Skeletal muscle tissue (tissue), 4 donors: ENCODE results near the gene FAM47E. TPM values are rescaled to one million over a fixed set of nuclear protein-coding genes. Genes with fewer than 3 reads are reported as not detected.
"Not testable (repeated sequence)": the region's sequence is repeated elsewhere in the genome, so short reads cannot be mapped to it uniquely, and the experiment has no call there.

Experiments
- H3K27ac ChIP-seq: one replicate; pipeline ENCODE4 v1.7.0; 2013; ENCODE audit warnings: mild to moderate bottlenecking, low read depth, low read length, inconsistent platforms
- H3K27me3 ChIP-seq, 3 donors: one replicate each; pipeline ENCODE4 v1.7.0; 2013; ENCODE audit warnings: low read length in 3 of 3; ENCODE audit not compliant: control insufficient read depth in 3 of 3, insufficient read depth in 3 of 3
- H3K36me3 ChIP-seq, 3 donors: one replicate each; pipeline ENCODE4 v1.7.0; 2013; ENCODE audit warnings: low read length in 3 of 3; ENCODE audit not compliant: control insufficient read depth in 3 of 3, insufficient read depth in 3 of 3
- H3K4me1 ChIP-seq, 3 donors: one replicate each; pipeline ENCODE4 v1.7.0; 2013; ENCODE audit warnings: low read length in 3 of 3, mild to moderate bottlenecking in 3 of 3; ENCODE audit not compliant: control insufficient read depth in 3 of 3, insufficient read depth in 3 of 3
- H3K4me3 ChIP-seq, 3 donors: one replicate each; pipeline ENCODE4 v1.7.0; 2013; ENCODE audit warnings: low read length in 3 of 3
- H3K9ac ChIP-seq, 3 donors: one replicate each; pipeline ENCODE4 v1.7.0; 2013; ENCODE audit warnings: low read length in 3 of 3, mild to moderate bottlenecking in 3 of 3, moderate library complexity in 2 of 3, low read depth in 1 of 3
- H3K9me3 ChIP-seq, 3 donors: one replicate each; pipeline ENCODE4 v1.7.0; 2013; ENCODE audit warnings: low read length in 3 of 3; ENCODE audit not compliant: control insufficient read depth in 3 of 3
- total RNA-seq: library from RNA; depleted of rRNA; stranded (reverse); fragments of >200 nt; gene quantifications from one replicate; pipeline ENCODE4 v1.2.3, GENCODE V29; 2014
- donor health status: Osteomylitis.

FAM47E gene
- total RNA-seq, 1 donor from 2014 or later = 0.52 TPM

- peaks cover 0 to 4% (median 2%) of the 10 kb centered on the region in 3 donors for H3K4me1 ChIP-seq
- no peaks in the 10 kb centered on the region for H3K9me3 ChIP-seq
- H3K27ac ChIP-seq = no peak overlapping the region
- no peaks in the 10 kb centered on the region for H3K27me3 ChIP-seq
- H3K9ac ChIP-seq = no peak overlapping the region
- no peak overlapping the region for H3K4me3 ChIP-seq
- H3K36me3 ChIP-seq = peaks cover 0 to 8% (median 2%) of the 10 kb centered on the region in 3 donors
These were observed 24.1 kb downstream of the FAM47E start for GRCh38 chr4:76275486-76276124.

- Histone ChIP-seq H3K4me1 (peaks cover 0 to 6% (median 4%) of the 10 kb centered on the region in 3 donors), H3K9ac (no peak overlapping the region), H3K9me3 (no peaks in the 10 kb centered on the region), H3K4me3 (no peak overlapping the region), H3K27me3 (no peaks in the 10 kb centered on the region), H3K27ac (no peak overlapping the region), H3K36me3 (no peaks in the 10 kb centered on the region)
These were observed 25.3 kb downstream of the FAM47E start for GRCh38 chr4:76276813-76277212.

- Histone ChIP-seq H3K27ac (no peak overlapping the region), H3K36me3 (no peaks in the 10 kb centered on the region), H3K27me3 (no peaks in the 10 kb centered on the region), H3K9me3 (no peaks in the 10 kb centered on the region), H3K9ac (no peak overlapping the region), H3K4me1 (peaks cover 0 to 6% (median 4%) of the 10 kb centered on the region in 3 donors), H3K4me3 (no peak overlapping the region)
These were observed 26.1 kb downstream of the FAM47E start for GRCh38 chr4:76277667-76278066.

- no peak overlapping the region for H3K27ac ChIP-seq
- no peaks in the 10 kb centered on the region for H3K27me3 ChIP-seq
- no peaks in the 10 kb centered on the region for H3K9me3 ChIP-seq
- H3K36me3 ChIP-seq = no peaks in the 10 kb centered on the region
- H3K4me3 ChIP-seq = no peak overlapping the region
- H3K9ac ChIP-seq = no peak overlapping the region
- peaks cover 3 to 10% (median 4%) of the 10 kb centered on the region in 3 donors for H3K4me1 ChIP-seq
These were observed 27.1 kb downstream of the FAM47E start for GRCh38 chr4:76278583-76278982.

GRCh38 chr4:76279462-76279861 lies 27.9 kb downstream of the FAM47E start:
- H3K9ac ChIP-seq = no peak overlapping the region

GRCh38 chr4:76280488-76281441 lies 29.2 kb downstream of the FAM47E start:
- H3K27ac ChIP-seq = no peak overlapping the region
- peaks cover 3 to 10% (median 4%) of the 10 kb centered on the region in 3 donors for H3K4me1 ChIP-seq
- H3K9me3 ChIP-seq = no peaks in the 10 kb centered on the region
- H3K27me3 ChIP-seq = no peaks in the 10 kb centered on the region
- H3K36me3 ChIP-seq = no peaks in the 10 kb centered on the region
- no peak overlapping the region for H3K4me3 ChIP-seq
- no peak overlapping the region for H3K9ac ChIP-seq

More at GRCh38 chr4:76279462-76279861, 27.9 kb downstream of the FAM47E start:
- no peak overlapping the region for H3K27ac ChIP-seq
- H3K4me3 ChIP-seq = no peak overlapping the region
- H3K36me3 ChIP-seq = no peaks in the 10 kb centered on the region
- H3K9me3 ChIP-seq = no peaks in the 10 kb centered on the region
- H3K27me3 ChIP-seq = no peaks in the 10 kb centered on the region
- H3K4me1 ChIP-seq = peaks cover 3 to 10% (median 4%) of the 10 kb centered on the region in 3 donors

- not testable (repeated sequence) for H3K9ac ChIP-seq, H3K27ac ChIP-seq, H3K36me3 ChIP-seq
These were observed 30.1 kb downstream of the FAM47E start for GRCh38 chr4:76281594-76281993.

GRCh38 chr4:76282941-76283689 lies 31.6 kb downstream of the FAM47E start:
- H3K4me3 ChIP-seq = no peak overlapping the region
- no peaks in the 10 kb centered on the region for H3K36me3 ChIP-seq
- H3K9ac ChIP-seq = no peak overlapping the region
- no peaks in the 10 kb centered on the region for H3K9me3 ChIP-seq
- H3K27ac ChIP-seq = no peak overlapping the region
- H3K27me3 ChIP-seq = no peaks in the 10 kb centered on the region
- peaks cover 3 to 10% (median 4%) of the 10 kb centered on the region in 3 donors for H3K4me1 ChIP-seq

More at GRCh38 chr4:76281594-76281993, 30.1 kb downstream of the FAM47E start:
- not testable (repeated sequence) for H3K27me3 ChIP-seq, H3K4me3 ChIP-seq, H3K9me3 ChIP-seq, H3K4me1 ChIP-seq

GRCh38 chr4:76283900-76284299 lies 32.4 kb downstream of the FAM47E start:
- Histone ChIP-seq H3K4me1 (peaks cover 3 to 10% (median 4%) of the 10 kb centered on the region in 3 donors), H3K9me3 (no peaks in the 10 kb centered on the region), H3K9ac (no peak overlapping the region), H3K36me3 (no peaks in the 10 kb centered on the region), H3K27ac (no peak overlapping the region), H3K4me3 (no peak overlapping the region), H3K27me3 (no peaks in the 10 kb centered on the region)
